Mesenchymal stem cell (in vitro differentiated cells and primary cell): ENCODE measurements around the gene GGA3.

Source experiments
- DNase-seq: peaks from one replicate; pipeline ENCODE4 v3.0.0-alpha.2; 2013
- H2AFZ ChIP-seq: one replicate; pipeline ENCODE4 v1.6.1; 2013; ENCODE audit warnings: low read depth, mild to moderate bottlenecking, control low read depth, inconsistent platforms, low read length, moderate library complexity
- H2AK5ac ChIP-seq: 2 replicates; pipeline ENCODE4 v1.6.1; 2013; ENCODE audit warnings: low read length, moderate library complexity, mild to moderate bottlenecking, inconsistent platforms; ENCODE audit not compliant: severe bottlenecking
- H2BK120ac ChIP-seq: one replicate; pipeline ENCODE4 v1.6.1; 2013; ENCODE audit warnings: low read depth, mild to moderate bottlenecking, inconsistent platforms, low read length, moderate library complexity
- H2BK12ac ChIP-seq, 2 experiments: one replicate each; pipeline ENCODE4 v1.6.1; 2013; ENCODE audit warnings: inconsistent platforms in 2 of 2, low read length in 2 of 2, mild to moderate bottlenecking in 2 of 2, moderate library complexity in 2 of 2, control low read depth in 1 of 2
- H2BK15ac ChIP-seq: one replicate; pipeline ENCODE4 v1.6.1; 2013; ENCODE audit warnings: mild to moderate bottlenecking, low read depth, inconsistent platforms; ENCODE audit not compliant: poor library complexity, severe bottlenecking
- H2BK5ac ChIP-seq: 2 replicates; pipeline ENCODE4 v1.6.1; 2013; ENCODE audit warnings: low read depth, mild to moderate bottlenecking, low read length, control low read depth, inconsistent platforms; ENCODE audit not compliant: poor library complexity, severe bottlenecking
- H3K14ac ChIP-seq, 2 experiments: one replicate each; pipeline ENCODE4 v1.6.1; 2013; ENCODE audit warnings: inconsistent platforms in 2 of 2, low read length in 2 of 2, control low read depth in 1 of 2, mild to moderate bottlenecking in 1 of 2, moderate library complexity in 1 of 2
- H3K18ac ChIP-seq, 2 experiments: one replicate each; pipeline ENCODE4 v1.6.1; 2013; ENCODE audit warnings: inconsistent platforms in 2 of 2, low read length in 2 of 2, control low read depth in 1 of 2, low read depth in 1 of 2, mild to moderate bottlenecking in 1 of 2
- H3K23ac ChIP-seq, 2 experiments: one replicate each; pipeline ENCODE4 v1.6.1; 2013; ENCODE audit warnings: inconsistent platforms in 2 of 2, low read length in 2 of 2, mild to moderate bottlenecking in 2 of 2, moderate library complexity in 2 of 2, control low read depth in 1 of 2
- H3K27ac ChIP-seq: 2 replicates; pipeline ENCODE4 v1.5.1; 2013; ENCODE audit warnings: mild to moderate bottlenecking, moderate library complexity, low read length, control low read depth, inconsistent platforms; ENCODE audit not compliant: poor library complexity, severe bottlenecking
- H3K27me3 ChIP-seq, 2 experiments: 2 replicates each; pipeline versions ENCODE4 v1.6.1 to v1.7.0; 2013; ENCODE audit warnings: low read length in 2 of 2, mild to moderate bottlenecking in 2 of 2, moderate library complexity in 2 of 2, control low read depth in 1 of 2, inconsistent platforms in 1 of 2; ENCODE audit not compliant: control insufficient read depth in 1 of 2, insufficient read depth in 1 of 2
- H3K36me3 ChIP-seq, 2 experiments: 2 replicates each; pipeline versions ENCODE4 v1.6.1 to v1.7.0; 2013; ENCODE audit warnings: low read length in 2 of 2, control low read depth in 1 of 2, inconsistent platforms in 1 of 2, low read depth in 1 of 2, mild to moderate bottlenecking in 1 of 2; ENCODE audit not compliant: insufficient read depth in 2 of 2, control insufficient read depth in 1 of 2
- H3K4ac ChIP-seq, 2 experiments: one replicate each; pipeline ENCODE4 v1.6.1; 2013; ENCODE audit warnings: inconsistent platforms in 2 of 2, low read length in 2 of 2, mild to moderate bottlenecking in 2 of 2, moderate library complexity in 2 of 2, control low read depth in 1 of 2, low read depth in 1 of 2
- H3K4me1 ChIP-seq: 2 replicates; pipeline ENCODE4 v1.6.1; 2013; ENCODE audit warnings: low read depth, low read length, control low read depth; ENCODE audit not compliant: control insufficient read depth, insufficient read depth
- H3K4me2 ChIP-seq: 2 replicates; pipeline ENCODE4 v1.6.1; 2013; ENCODE audit warnings: low read length, mild to moderate bottlenecking, inconsistent platforms; ENCODE audit not compliant: poor library complexity, severe bottlenecking
- H3K4me3 ChIP-seq, 2 experiments: 2 replicates each; pipeline versions ENCODE4 v1.5.1 to v1.7.0; 2013; ENCODE audit warnings: low read length in 2 of 2, mild to moderate bottlenecking in 2 of 2, control low read depth in 1 of 2, low read depth in 1 of 2; ENCODE audit not compliant: insufficient read depth in 1 of 2
- H3K79me1 ChIP-seq: replicated peaks from 2 replicates; pipeline ENCODE4 v1.6.1; 2013; ENCODE audit warnings: mild to moderate bottlenecking, control low read depth, low read length, inconsistent platforms; ENCODE audit not compliant: poor library complexity, severe bottlenecking
- H3K9ac ChIP-seq: 2 replicates; pipeline ENCODE4 v1.7.0; 2013; ENCODE audit warnings: mild to moderate bottlenecking, low read length, moderate library complexity
- H3K9me3 ChIP-seq: 2 replicates; pipeline ENCODE4 v1.7.0; 2013; ENCODE audit warnings: mild to moderate bottlenecking, low read length; ENCODE audit not compliant: control insufficient read depth
- H4K8ac ChIP-seq: one replicate; pipeline ENCODE4 v1.6.1; 2013; ENCODE audit warnings: inconsistent platforms, mild to moderate bottlenecking, low read length, moderate library complexity
- H4K91ac ChIP-seq: one replicate; pipeline ENCODE4 v1.6.1; 2013; ENCODE audit warnings: mild to moderate bottlenecking, low read length, inconsistent platforms
- WGBS: methylation state at CpG from one replicate; pipeline ENCODE4 v1.1.7; 2013; ENCODE audit warnings: mixed read lengths; 5-methylcytosine and 5-hydroxymethylcytosine counted together

GGA3 gene

GRCh38 chr17:75241996-75242460 lies 19.4 kb downstream of the GGA3 start:
- Histone ChIP-seq H3K27me3 (no peaks in the 10 kb centered on the region), H3K4me1 (no peaks in the 10 kb centered on the region), H3K4me2 (no peak overlapping the region), H3K79me1 (peaks cover 28% of the 10 kb centered on the region), H4K91ac (no peak overlapping the region), H2AK5ac (no peak overlapping the region), H3K4me3 (peak overlapping the region in 1 of 2 experiments; percentile 46), H3K18ac (no peak overlapping the region), H3K4ac (no peak overlapping the region), H3K9ac (peak overlapping the region; percentile 65), H2AFZ (no peak overlapping the region), H4K8ac (no peak overlapping the region), H3K27ac (no peak overlapping the region), H2BK120ac (no peak overlapping the region), H2BK12ac (no peak overlapping the region), H3K36me3 (peaks cover 94% of the 10 kb centered on the region in 2 experiments), H3K14ac (no peak overlapping the region), H3K23ac (no peak overlapping the region), H2BK5ac (no peak overlapping the region), H2BK15ac (no peak overlapping the region), H3K9me3 (no peaks in the 10 kb centered on the region)
- 93% methylated on average over 15 of the region's 15 CpGs for WGBS
- no peak for DNase-seq

DNA sequence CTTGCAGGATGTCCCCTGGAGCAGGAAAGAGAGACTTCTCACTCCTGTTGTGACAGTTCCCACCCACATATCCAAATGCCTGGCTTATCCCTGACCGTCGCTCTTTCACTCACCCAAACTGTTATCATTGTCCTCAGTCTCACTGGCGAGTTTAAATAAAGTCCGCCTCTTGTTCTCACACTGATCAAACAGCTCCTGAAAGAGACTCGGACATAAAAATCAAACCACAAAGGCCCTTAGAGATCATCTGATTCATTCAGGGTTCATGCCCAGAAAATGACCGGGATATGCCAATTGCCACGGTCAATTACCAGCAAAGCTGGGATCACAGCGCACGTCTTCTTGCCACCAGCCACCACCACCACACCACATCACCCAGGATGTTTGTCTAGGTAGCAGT lies 19.9 kb downstream of the GGA3 start:
- no peak overlapping the region for H3K27ac ChIP-seq
- peaks cover 28% of the 10 kb centered on the region for H3K79me1 ChIP-seq
- no peaks in the 10 kb centered on the region for H3K4me1 ChIP-seq
- peak overlapping the region; percentile 65 for H3K9ac ChIP-seq
- H2AK5ac ChIP-seq: no peak overlapping the region
- no peak overlapping the region for H2BK15ac ChIP-seq
- no peak overlapping the region for H3K18ac ChIP-seq
- H3K4ac ChIP-seq: no peak overlapping the region
- no peak overlapping the region for H2BK120ac ChIP-seq
- H3K14ac ChIP-seq: no peak overlapping the region
- no peak overlapping the region for H4K91ac ChIP-seq
- H3K36me3 ChIP-seq: peaks cover 97 to 99% of the 10 kb centered on the region in 2 experiments
- peak overlapping the region in 1 of 2 experiments; percentile 57 for H3K4me3 ChIP-seq
- no peaks in the 10 kb centered on the region for H3K27me3 ChIP-seq
- H3K9me3 ChIP-seq: no peaks in the 10 kb centered on the region
- H3K4me2 ChIP-seq: no peak overlapping the region
- no peak overlapping the region for H2BK12ac ChIP-seq
- no peak overlapping the region for H3K23ac ChIP-seq
- H2BK5ac ChIP-seq: no peak overlapping the region
- no peak for DNase-seq
- no peak overlapping the region for H4K8ac ChIP-seq
- WGBS: 95% methylated on average over 8 of the region's 9 CpGs
- H2AFZ ChIP-seq: no peak overlapping the region

DNA sequence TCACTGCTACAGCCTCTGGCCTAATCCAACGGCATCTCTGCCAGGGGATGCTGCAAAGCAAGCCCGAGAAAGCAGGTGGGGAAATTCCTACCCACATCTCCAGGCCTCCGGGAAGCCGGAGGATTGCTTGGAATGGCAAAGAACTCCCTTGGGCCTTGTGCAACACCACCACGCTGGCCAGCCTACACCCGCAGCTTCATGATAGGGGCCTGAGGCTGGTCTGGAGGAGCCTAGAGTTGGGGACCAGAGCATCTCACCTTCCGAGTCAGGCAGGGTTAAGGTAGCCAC lies 20.3 kb downstream of the GGA3 start:
- no peak overlapping the region for H3K4me2 ChIP-seq
- H3K4me3 ChIP-seq: peak overlapping the region in 1 of 2 experiments; percentile 57
- H3K36me3 ChIP-seq: peaks cover 96 to 97% of the 10 kb centered on the region in 2 experiments
- no peak overlapping the region for H3K4ac ChIP-seq
- H3K79me1 ChIP-seq: peaks cover 24% of the 10 kb centered on the region
- no peak overlapping the region for H4K8ac ChIP-seq
- no peak overlapping the region for H3K18ac ChIP-seq
- WGBS: 90% methylated on average over 7 of the region's 7 CpGs
- no peak overlapping the region for H2AK5ac ChIP-seq
- H2BK12ac ChIP-seq: no peak overlapping the region
- no peak overlapping the region for H2BK15ac ChIP-seq
- no peak overlapping the region for H2BK120ac ChIP-seq
- H3K23ac ChIP-seq: no peak overlapping the region
- DNase-seq: no peak
- H4K91ac ChIP-seq: no peak overlapping the region
- H3K9ac ChIP-seq: peak overlapping the region; percentile 65
- no peaks in the 10 kb centered on the region for H3K4me1 ChIP-seq
- H3K14ac ChIP-seq: no peak overlapping the region
- H3K9me3 ChIP-seq: no peaks in the 10 kb centered on the region
- no peak overlapping the region for H2BK5ac ChIP-seq
- no peak overlapping the region for H3K27ac ChIP-seq
- no peaks in the 10 kb centered on the region for H3K27me3 ChIP-seq
- H2AFZ ChIP-seq: no peak overlapping the region

- peak; percentile 48 for DNase-seq
- Histone ChIP-seq H3K9ac (peak overlapping the region; percentile 65), H3K36me3 (peaks cover 95 to 97% of the 10 kb centered on the region in 2 experiments), H3K14ac (no peak overlapping the region), H3K27ac (no peak overlapping the region), H3K27me3 (no peaks in the 10 kb centered on the region), H3K18ac (no peak overlapping the region), H2BK15ac (peak overlapping the region; percentile 45), H3K4ac (no peak overlapping the region), H2AFZ (no peak overlapping the region), H3K4me2 (no peak overlapping the region), H2BK12ac (no peak overlapping the region), H4K8ac (peak overlapping the region; percentile 21), H3K79me1 (peaks cover 18% of the 10 kb centered on the region), H3K4me1 (no peaks in the 10 kb centered on the region), H2BK120ac (no peak overlapping the region), H3K23ac (no peak overlapping the region), H3K9me3 (no peaks in the 10 kb centered on the region), H2BK5ac (no peak overlapping the region), H3K4me3 (peak overlapping the region in 1 of 2 experiments; percentile 57), H2AK5ac (no peak overlapping the region), H4K91ac (no peak overlapping the region)
- 72% methylated on average over 22 of the region's 23 CpGs for WGBS
Measured at GRCh38 chr17:75240394-75241142, 20.8 kb downstream of the GGA3 start.
